GM19035 (cell line): ENCODE measurements around the gene POC5.

Experiments used
- ATAC-seq: cut with Tn5 transposase; IDR thresholded peaks from one replicate; pipeline ENCODE4 v1.9.1; 2021; ENCODE audit not compliant: unreplicated experiment

The POC5 gene

GRCh38 chr5:75660678-75661465 is 56.4 kb downstream of the POC5 start:
- ATAC-seq: no peak

DNA sequence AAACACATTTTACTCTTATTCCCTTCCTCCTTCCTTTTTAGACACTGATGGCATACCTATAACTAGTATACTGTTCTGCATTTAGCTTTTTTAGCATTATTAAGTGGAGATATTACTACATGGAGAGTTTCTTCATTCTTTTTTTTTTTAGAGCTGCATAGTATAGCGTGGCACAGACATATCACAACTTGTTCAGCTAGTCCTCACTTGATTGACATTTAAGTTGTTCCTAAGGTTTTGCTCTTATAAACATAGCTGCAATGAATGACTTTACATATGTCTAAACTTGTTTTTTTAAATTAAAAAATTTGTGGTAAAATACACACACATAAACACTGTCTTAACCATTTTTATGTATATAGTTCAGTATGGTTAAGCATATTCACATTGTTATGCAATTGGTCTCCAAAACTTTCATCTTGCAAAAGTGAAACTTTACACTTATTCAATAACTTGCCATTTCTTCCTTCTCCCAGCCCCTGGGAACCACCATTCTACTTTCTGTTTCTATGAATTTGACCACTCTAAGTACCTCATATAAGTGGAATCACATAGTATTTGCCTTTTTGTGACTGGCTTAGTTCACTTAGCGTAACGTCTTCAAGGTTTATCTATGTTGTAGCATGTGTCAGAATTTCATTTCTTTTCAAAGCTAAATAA is 57.3 kb downstream of the POC5 start:
- no peak for ATAC-seq

GRCh38 chr5:75656311-75657003 is 60.8 kb downstream of the POC5 start:
- no peak for ATAC-seq

GRCh38 chr5:75654693-75655295 is 62.4 kb downstream of the POC5 start:
- no peak for ATAC-seq

GRCh38 chr5:75653521-75653920 is 63.7 kb downstream of the POC5 start:
- ATAC-seq: no peak

DNA sequence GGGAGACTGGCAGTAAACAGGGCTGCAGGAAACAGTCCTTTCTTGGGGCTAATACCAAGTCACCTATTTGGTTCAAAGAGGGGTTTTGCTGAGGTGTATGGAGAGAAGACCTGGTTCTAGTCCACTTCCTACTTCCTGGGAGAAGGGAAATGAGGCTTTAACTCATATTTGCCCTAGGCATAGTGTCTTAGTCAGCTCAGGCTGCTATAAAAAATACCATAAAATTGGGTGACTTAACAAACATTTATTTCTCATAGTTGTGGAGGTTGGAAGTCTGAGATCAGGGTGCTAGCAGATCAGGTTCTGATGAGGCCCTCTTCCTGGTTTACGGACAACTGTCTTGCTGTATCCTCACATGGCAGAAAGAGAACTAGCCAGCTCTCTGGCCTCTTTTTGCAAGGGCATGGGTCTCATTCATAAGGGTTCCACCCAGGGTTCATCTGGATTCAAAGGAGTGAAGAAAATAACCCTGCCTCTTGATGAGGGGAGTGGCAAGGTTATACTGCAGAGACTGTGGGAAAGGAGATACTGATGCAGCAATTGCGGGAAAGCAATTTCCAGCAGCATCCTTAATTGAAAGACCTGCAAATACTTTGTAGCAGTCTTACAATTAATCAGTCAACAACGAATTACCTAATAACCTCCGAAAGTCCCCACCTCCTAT is 65.5 kb downstream of the POC5 start:
- no peak for ATAC-seq

- no peak for ATAC-seq
Observed at GRCh38 chr5:75648712-75649111, 68.5 kb downstream of the POC5 start.

- ATAC-seq: no peak
Observed at GRCh38 chr5:75640826-75641225, 76.4 kb downstream of the POC5 start.

GRCh38 chr5:75640395-75640794 is 76.8 kb downstream of the POC5 start:
- ATAC-seq: no peak

- no peak for ATAC-seq
Observed at GRCh38 chr5:75639535-75640311, 77.5 kb downstream of the POC5 start.

DNA sequence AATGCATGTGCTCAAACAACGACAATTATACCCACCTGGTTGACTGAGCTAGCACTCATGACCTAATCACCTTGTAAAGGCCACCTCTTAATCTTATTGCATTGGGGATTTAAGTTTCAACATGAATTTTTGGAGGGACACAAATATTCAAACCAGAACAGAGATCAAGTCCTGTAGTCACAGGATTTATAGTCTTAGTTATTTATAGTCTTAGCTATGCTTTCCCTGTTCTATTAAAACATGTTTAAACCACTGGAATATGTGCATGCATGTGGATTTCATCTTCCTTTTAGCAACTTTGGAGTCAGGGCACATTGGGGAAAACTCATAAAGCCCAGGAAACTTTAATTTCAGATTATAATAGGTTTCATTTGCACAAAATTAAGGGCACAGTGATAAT is 79.3 kb downstream of the POC5 start:
- no peak for ATAC-seq

GRCh38 chr5:75632321-75632720 is 84.9 kb downstream of the POC5 start:
- no peak for ATAC-seq

DNA sequence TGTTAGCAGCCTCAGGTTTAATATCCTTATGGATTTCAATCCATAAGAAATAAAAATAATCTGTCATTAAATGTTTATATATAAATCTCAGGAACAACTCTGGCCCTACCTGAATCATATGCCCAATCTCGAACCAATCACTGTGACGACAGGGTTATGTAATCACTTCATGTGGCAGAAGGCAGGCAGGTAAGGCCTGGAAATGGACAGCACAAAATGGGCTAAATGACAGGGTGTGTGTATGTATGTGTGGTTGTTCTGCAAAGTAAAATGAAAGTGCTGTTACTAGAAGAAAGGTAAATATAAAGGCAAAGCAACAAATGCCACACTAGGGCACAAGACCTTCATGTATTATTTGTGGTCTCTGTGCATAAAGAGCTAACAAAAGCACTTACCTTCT is 86.4 kb downstream of the POC5 start:
- ATAC-seq: no peak

GRCh38 chr5:75627801-75628200 is 89.4 kb downstream of the POC5 start:
- ATAC-seq: no peak

DNA sequence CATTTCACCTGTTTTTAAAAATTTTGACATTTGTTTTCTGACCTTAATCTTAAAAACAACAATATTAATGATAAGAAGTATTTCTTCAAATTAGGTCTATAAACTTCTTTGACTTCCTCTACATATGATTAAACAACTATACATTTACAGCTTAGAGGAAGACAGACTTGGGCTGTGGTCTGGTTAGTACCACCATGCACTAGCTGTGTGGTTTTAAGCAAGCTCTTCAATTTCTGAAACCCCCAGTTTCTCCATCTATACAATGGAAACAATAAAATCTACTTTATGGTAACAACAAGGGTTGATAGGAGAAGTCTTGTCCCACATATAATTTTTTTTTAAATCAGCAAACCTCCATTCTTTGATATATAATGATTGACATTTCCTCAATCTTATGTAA is 90.3 kb downstream of the POC5 start:
- ATAC-seq: no peak
